KBM-7 (cell line): ENCODE data around the gene ALDH3A2.
"Not testable (repeated sequence)": the region's sequence is repeated elsewhere in the genome, so short reads cannot be mapped to it uniquely, and the experiment has no call there.

Experiments used
- DNase-seq: peaks from one replicate; pipeline ENCODE4 v3.0.0-alpha.2; 2015
- in situ Hi-C: fragments of 300-500 bp; cut with MboI; formaldehyde crosslinking; loops from 2 replicates; pipeline ENCODE4 v1.14.3; 2020; ENCODE audit warnings: low sequenced_read_pairs, low pct_unique_long_range_greater_than_20kb, mixed read lengths

The ALDH3A2 gene

DNA sequence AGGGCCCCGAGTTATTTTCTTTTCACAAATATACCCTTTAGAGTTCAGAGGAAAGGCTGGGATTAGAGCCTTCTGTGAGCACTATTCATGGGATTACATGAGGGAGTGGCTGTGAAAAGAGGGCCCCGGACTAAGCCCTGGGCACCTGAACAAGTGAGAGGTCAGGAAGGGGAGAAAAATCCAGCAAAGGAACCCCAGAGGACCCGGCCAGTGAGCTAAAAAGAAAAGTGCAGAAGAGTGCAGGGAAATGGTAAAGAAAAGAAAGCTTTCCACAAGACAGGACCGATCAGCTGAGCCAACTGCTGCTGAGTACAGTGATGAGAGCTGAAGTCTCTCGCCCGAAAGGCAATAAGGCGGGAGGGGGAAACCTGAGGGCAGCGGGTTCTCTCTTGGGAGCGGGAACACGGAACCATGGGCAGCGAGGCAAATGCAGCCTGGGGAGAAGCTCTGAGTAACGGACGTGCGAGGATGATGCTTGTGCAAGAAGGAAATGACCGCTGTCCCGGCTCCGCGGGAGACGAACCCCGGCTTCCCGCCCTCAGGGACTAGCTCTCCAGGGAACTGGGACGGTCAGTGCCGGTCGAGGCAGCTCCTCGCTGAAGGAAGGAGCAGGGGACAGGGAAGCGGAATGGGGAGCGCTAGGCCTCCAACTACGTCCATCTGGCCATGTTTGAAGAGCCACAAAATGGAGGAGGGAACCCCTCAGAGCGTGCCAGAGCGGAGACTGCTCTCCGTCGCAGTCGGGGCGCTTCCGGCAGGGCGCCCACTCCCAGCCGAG is 665 bp upstream of the ALDH3A2 start:
- in situ Hi-C loops, result no loop called here
- DNase-seq, result peak; percentile 76

DNA sequence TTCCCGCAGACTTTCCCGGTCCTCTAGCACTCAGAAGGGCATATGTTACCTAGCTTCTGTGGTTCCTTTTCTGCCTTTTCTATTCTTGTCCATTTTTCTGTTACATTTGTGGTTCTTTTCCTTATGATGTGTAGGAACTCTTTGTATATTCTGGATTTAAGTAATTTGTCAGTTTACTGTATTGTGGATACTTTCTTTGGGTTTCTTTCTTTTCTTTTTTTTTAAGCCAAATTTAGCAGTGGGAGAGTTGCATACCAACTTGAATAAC is 657 bp downstream of the ALDH3A2 start:
- no peak for DNase-seq
- in situ Hi-C loops, result no loop called here

DNA sequence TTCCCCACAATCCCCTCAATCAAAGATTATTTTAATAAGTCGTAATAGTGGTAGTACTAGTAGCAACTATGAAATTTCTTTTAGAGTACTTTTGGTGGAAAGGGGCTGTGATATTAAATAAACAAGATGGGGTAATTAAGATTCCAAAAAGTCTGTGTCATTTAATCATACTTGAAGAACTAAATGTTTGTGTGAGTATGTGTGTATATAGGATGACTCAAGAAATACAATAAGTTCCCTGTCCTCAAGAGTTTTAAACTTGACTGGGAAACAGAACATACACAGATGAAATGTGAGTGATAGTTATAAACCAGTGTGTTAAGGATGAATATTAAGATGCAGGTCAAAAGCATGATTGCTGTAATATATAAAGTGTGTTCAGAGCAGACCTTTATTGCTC is 2.3 kb downstream of the ALDH3A2 start:
- DNase-seq, result no peak
- in situ Hi-C loops, result no loop called here

DNA sequence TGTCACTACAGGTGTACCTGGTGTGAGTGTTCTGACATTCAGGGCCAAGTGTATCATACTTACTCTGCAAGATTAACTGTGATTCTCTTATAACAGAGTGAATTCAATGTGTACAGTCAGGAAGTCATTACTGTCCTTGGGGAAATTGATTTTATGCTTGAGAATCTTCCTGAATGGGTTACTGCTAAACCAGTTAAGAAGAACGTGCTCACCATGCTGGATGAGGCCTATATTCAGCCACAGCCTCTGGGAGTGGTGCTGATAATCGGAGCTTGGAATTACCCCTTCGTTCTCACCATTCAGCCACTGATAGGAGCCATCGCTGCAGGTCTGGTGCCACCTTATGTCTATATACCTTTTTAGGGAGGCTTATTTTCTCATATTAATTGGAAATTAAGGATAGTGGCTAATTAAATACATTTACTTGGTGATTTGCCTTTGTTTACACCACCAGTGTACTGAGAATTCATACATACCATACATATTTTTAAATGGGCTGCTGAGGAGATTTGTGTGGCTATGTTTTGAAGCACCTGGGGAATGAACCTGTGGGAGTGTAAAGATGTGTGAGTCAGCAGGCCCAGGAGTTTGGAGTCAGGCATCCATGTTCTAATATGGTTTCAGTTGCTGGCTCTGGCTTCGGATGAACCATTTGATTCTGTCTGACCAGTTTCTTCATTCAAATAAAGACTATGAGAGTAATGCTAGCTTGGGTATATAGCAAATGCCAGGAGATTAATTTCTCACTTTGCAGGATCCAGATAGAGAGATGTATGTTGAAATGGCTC is 3.1 kb downstream of the ALDH3A2 start:
- no peak for DNase-seq
- in situ Hi-C loops, result no loop called here

DNA sequence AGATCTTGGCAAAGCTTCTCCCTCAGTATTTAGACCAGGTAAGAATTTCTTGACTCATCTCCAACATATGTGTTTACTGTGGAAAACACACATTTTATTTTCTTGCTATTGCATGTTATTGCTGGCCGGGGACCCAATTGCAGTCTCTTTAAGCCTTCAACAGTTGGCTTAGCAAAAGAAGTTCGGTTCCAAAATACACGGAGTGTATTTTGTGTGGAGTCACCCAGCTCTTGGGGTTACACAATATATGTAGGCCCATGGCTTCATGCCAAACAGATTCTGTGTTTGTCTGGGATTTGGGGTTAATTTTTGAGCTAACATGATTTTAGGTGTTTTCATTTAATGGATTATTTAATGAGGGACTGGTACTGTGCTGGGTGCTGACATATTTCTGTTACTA is 4.0 kb downstream of the ALDH3A2 start:
- in situ Hi-C loops, result no loop called here
- no peak for DNase-seq

DNA sequence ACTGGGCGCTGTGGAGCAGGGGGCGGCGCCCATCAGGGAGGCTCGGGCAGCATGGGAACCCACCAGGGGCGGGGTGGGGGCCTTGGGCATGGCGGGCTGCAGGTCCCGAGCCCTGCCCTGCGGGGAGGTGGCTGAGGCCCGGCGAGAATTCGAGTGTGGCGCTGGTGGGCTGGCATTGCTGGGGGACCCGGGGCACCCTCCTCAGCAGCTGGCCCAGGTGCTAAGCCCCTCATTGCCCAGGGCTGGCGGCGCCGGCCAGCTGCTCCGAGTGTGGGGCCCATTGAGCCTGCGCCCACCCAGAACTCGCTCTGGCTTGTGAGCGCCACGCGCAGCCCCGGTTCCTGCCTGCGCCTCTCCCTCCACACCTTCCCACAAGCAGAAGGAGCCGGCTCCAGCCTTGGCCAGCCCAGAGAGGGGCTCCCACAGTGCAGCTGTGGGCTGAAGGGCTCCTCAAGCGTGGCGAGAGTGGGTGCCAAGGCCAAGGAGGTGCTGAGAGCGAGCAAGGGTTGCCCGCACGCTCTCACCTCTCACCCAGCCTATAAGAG is 5.9 kb downstream of the ALDH3A2 start:
- in situ Hi-C loops, result no loop called here
- DNase-seq, result no peak

DNA sequence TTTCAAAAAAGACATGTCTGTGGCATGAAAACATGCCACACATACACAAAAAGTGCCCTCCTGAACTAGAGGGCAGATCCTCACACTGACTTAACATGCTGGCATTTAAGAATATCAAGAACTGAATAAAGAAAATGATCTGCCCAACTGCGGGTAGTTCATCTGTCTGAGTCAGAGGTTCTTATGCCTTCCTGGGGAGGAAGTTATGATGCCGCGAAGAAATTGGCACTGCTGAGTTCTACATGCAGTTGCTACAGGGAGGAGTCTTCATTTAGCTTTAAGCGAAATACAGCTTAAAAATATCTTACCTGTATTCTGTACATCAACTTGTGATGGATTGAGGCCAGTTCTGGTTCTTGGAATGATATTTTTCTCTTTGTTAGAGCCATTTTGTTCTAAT is 6.3 kb downstream of the ALDH3A2 start:
- in situ Hi-C loops, result no loop called here
- DNase-seq, result no peak

DNA sequence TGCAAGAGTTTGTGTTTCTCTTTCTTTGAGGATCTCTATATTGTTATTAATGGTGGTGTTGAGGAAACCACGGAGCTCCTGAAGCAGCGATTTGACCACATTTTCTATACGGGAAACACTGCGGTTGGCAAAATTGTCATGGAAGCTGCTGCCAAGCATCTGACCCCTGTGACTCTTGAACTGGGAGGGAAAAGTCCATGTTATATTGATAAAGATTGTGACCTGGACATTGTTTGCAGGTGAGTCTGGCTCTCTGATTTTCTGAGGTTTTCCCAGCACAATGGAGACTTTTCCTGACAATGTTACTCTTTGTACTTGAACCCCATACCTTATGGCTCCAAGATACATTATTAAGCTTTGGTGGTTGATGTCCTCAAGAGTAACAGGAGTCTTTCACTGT is 7.8 kb downstream of the ALDH3A2 start:
- in situ Hi-C loops, result no loop called here
- DNase-seq, result no peak

DNA sequence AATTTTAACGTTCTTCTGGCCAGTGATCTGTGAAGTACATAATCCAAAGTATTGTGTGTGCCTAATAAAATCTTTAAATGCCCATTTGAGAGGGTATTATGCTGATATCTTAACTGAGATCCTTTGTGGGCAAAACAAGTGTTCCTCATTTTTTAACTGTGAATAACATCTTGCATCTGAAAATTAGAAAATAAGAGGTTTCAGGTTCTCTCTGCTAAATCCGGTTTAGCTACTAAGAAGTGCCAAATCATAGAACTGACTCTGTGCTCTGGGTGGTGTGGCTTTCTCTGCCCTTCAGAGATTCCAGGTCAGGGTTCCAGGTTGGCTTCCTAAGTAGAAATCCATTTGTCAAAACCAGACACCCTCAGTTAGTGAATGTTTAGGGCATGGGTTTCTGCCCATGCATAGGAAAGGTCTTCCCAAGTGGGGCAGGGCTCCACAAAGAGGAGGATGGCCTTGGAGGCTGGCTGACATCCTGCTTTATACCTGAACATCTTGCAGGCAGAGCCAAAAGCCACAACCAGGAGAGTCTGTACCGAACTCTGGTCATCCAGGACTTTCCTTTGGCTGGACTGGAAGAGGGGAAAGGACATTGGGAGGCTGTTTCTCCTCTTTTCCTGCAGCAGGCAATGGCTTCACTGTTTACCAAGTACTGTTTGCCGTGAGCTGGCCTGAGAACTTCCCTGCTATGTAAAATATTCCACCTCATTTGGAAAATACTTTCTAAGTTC is 8.5 kb downstream of the ALDH3A2 start:
- in situ Hi-C loops, result no loop called here

DNA sequence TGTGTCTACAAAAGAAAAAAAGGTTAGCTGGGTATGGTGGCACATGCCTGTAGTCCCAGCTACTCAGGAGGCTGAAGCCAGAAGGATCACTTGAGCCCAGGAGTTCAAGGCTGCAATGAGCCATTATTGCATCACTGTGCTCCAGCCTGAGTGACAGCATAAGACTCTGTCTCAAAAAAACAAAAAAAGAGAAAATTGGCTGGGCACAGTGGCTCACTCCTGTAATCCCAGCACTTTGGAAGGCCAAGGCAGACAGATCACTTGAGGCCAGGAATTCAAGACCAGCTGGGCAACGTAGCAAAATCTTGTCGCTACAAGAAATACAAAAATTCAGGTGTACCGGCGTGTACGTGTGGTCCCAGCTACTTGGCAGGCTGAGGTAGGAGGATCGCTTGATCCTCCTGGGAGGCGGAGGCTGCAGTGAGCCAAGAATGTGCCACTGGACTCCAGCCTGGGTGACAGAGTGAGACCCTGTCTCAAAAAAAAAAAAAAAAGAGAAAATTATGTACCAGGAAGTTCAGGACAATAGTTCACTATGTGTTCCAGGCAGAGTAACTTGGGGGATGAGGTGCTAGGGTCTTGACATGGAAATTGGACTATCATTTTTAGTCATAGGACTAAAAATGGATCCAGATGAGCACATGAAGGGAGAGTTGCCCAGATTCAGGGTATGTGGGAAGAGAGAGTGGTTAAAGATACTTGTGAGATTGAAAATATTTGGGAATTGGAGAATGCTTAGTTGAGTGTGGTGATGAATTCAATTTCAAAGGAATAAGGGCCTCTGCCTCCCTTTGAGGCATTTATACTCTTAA is 11.0 kb downstream of the ALDH3A2 start:
- in situ Hi-C loops, result no loop called here
- no peak for DNase-seq

More for the DNA sequence above, 8.5 kb downstream of the ALDH3A2 start:
- DNase-seq, result no peak

DNA sequence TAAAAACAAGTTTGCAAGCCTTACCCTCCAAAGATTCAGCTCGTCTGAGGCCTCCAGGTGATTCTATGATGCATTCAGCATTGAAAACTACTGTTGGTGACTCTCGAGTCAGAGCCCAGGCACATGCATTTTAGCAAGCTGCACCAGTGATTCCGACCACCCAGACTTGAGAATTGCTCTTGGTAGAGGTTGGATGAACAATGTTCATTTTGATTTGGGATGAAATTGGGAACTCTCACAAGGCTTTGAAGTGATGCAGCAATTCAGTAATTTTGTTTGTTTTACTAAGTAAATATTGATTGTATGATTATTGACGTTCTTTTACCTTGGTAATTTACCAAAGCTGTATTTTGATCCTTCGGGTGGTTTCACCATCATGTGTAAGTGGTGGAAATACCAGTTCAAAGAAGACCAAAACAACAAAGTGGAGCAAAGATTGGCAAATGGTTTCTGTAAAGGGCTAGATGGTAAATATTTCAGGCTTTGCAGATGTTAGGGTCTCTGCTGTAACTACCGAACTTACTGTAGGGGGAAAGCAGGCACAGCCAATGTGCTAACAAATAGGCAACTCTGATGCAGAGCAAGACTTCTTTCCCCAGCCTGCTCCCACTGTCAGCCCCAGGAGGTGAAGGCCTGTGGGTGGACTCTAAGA is 11.8 kb downstream of the ALDH3A2 start:
- in situ Hi-C loops, result no loop called here
- DNase-seq, result no peak

DNA sequence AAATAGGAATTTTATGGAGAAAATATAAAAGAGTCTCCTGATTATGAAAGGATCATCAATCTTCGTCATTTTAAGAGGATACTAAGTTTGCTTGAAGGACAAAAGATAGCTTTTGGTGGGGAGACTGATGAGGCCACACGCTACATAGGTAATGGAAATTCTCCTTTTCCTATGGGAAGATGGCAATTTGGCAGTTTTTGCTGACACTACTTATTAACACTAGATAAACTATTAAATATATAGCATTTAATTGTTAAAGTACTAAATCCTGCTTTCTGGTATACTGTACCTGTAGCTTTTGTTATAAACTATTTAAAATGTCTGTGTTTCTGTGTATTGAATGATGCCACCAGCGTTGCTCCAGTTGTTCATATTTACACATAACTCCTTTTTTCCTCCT is 12.6 kb downstream of the ALDH3A2 start:
- no peak for DNase-seq
- in situ Hi-C loops, result no loop called here

DNA sequence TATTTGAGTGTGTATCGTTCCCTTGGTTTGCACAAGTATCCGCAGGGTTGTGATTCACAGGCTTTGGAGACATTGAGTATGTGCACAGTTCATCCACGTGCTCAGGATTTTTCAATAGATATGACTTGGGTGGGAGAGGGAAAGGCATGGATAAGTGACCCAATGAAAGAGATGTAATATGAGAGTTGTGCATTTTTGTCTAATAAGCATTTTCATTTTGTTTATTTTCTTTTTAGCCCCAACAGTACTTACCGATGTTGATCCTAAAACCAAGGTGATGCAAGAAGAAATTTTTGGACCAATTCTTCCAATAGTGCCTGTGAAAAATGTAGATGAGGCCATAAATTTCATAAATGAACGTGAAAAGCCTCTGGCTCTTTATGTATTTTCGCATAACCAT is 14.5 kb downstream of the ALDH3A2 start:
- in situ Hi-C loops, result no loop called here
- no peak for DNase-seq

DNA sequence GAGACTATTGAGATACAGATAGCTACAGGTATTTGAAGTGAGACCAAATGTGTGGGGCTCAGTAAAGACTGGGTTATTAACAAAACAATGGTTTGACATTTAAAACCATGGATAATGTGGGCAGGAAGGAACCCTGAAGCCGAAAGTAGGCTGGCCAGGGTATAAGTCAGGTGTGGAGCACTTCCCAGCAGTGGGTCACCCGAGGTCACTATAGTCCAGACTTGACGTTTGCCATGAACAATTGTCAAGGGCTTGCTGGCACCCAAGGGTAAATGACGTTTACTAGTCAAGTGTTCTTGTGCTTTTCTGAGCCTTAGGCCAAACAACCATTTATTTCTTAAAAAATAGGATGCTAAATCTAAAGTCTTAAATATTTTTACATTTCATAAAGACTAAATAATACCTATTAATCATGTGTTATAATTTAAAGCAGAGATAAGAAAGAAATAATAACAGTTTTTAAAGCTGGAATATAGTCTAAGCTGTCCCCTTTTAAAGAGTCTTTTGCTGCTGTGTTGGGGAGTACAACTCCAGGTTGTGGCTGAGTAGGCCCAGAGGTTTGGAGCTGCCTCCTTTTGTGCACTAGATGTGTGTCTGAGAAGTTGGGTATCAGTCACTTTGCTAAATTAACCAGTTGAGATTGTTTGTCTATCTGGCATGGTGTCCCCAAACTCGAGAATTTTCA is 15.7 kb downstream of the ALDH3A2 start:
- in situ Hi-C loops, result no loop called here
- DNase-seq, result no peak

DNA sequence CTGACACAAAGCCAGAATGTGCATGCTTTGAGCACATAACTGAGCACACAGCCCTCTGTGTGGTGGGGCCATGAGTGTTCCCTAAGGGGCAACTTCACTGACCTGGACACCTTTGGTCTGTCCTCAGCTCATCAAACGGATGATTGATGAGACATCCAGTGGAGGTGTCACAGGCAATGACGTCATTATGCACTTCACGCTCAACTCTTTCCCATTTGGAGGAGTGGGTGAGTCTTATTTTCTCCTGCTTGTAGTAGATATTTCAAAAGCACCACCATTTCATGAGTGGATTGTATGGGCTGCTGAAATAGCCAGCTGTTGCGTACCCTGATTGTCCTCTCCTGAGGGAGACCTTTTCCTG is 16.2 kb downstream of the ALDH3A2 start:
- in situ Hi-C loops, result no loop called here

DNA sequence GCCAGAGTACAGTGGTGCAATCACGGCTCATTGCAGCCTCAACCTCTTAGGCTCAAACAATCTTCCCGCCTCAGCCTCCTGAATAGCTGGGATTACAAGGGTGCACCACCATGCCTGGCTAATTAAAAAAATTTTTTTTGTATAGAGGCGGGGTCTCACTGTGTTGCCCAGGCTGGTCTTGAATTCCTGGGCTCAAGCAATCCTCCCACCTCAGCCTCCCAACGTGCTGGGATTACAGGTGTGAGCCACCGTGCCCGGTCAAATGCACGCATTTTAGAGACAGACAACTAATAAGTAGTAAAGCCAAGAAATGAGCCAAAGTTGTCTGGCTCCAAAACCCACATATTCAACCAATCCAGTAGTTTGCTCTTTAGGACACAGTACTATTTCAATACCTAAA is 21.1 kb downstream of the ALDH3A2 start:
- DNase-seq, in situ Hi-C loops: not testable (repeated sequence)

More for the DNA sequence above, 16.2 kb downstream of the ALDH3A2 start:
- DNase-seq, result no peak

DNA sequence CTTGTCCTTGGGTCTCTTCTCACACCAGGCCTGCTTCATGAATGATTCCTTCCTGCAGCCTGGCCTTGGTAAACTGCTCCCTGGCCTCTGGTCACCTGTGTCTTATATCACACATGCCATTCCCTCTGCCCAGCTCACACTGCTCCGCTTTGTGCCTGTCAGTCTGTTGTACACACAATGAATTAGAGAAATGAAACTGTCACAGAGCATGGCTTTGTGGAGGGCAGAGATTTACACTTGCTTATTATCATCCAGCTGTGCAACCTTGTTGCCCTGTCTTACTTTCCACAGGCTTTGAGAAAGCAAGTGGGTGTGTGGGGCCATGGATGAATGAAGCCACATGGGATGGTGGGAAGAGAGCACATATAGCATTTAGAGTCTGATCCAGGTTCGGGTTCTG is 22.4 kb downstream of the ALDH3A2 start:
- in situ Hi-C loops, result no loop called here
- no peak for DNase-seq

DNA sequence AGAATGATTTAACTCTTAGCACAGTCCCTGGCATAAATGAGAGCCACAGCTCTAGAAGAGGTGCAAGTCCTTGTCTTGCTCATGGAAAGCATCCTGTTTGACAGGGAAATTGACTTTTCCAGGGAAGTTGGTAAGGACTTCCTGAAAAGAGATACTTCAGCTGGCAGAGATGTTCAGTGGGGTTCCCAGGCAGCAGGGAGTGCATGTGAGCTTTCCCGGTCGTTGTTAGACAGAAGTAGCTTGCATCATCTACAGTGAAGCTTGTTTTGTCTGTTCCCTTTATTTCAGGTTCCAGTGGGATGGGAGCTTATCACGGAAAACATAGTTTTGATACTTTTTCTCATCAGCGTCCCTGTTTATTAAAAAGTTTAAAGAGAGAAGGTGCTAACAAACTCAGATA is 22.9 kb downstream of the ALDH3A2 start:
- in situ Hi-C loops, result no loop called here

More for the DNA sequence above, 22.9 kb downstream of the ALDH3A2 start:
- no peak for DNase-seq
